OCI-LY7 (cell line): ENCODE measurements around the gene SYNGR4. TPM values are rescaled to one million over a fixed set of nuclear protein-coding genes. Genes with fewer than 3 reads are reported as not detected.

ENCODE experiments used
- BruUV-seq: library from RNA; stranded (reverse); fragments of 400-500 nt; replicated peaks from 2 replicates; lab custom pipeline; 2021; lab: Mats Ljungman, UMichigan
- CTCF ChIA-PET: fragments of 300-600 bp; sonication (Branson Sonifier 250); formaldehyde crosslinking; loops from one replicate; lab custom pipeline; 2022; ENCODE audit warnings: antibody characterized with exemption; ENCODE audit not compliant: unreplicated experiment; lab: Charles Lee
- POLR2A ChIA-PET: fragments of 300-600 bp; sonication (Branson Sonifier 250); formaldehyde crosslinking; loops from one replicate; lab custom pipeline; 2022; ENCODE audit warnings: antibody characterized with exemption; lab: Charles Lee
- DNase-seq: peaks from one replicate; pipeline ENCODE4 v3.0.0-alpha.2; 2015; ENCODE audit warnings: low spot score
- H2AFZ ChIP-seq: fragments of 200-600 bp; sonication (generic), shearing (Covaris generic); 2 replicates; pipeline ENCODE4 v1.6.1; 2014; ENCODE audit warnings: mild to moderate bottlenecking, antibody characterized with exemption, low read length, moderate library complexity
- H3K27ac ChIP-seq: fragments of 200-600 bp; sonication (generic); 2 replicates; pipeline ENCODE4 v1.5.1; 2014; ENCODE audit warnings: mixed run types, low read depth, mild to moderate bottlenecking, moderate library complexity, low read length, inconsistent platforms; ENCODE audit not compliant: poor library complexity, severe bottlenecking
- H3K36me3 ChIP-seq: fragments of 200-600 bp; sonication (generic); 2 replicates; pipeline ENCODE4 v1.6.1; 2014; ENCODE audit warnings: mild to moderate bottlenecking, antibody characterized with exemption, low read length, moderate library complexity, mixed read lengths; ENCODE audit not compliant: insufficient read depth
- H3K4me1 ChIP-seq: fragments of 200-600 bp; sonication (generic); 2 replicates; pipeline ENCODE4 v1.5.1; 2014; ENCODE audit warnings: mild to moderate bottlenecking, low read length; ENCODE audit not compliant: insufficient read depth, poor library complexity, severe bottlenecking
- H3K4me2 ChIP-seq: fragments of 200-600 bp; sonication (generic); 2 replicates; pipeline ENCODE4 v1.6.1; 2014; ENCODE audit warnings: mild to moderate bottlenecking, low read length
- H3K4me3 ChIP-seq: fragments of 200-600 bp; sonication (generic); 2 replicates; pipeline ENCODE4 v1.5.1; 2014; ENCODE audit warnings: mild to moderate bottlenecking, low read depth, low read length; ENCODE audit not compliant: poor library complexity, severe bottlenecking
- H3K79me2 ChIP-seq: fragments of 200-600 bp; sonication (generic); 2 replicates; pipeline ENCODE4 v1.6.1; 2016; ENCODE audit warnings: low read depth, mild to moderate bottlenecking, low read length, moderate library complexity, mixed read lengths; ENCODE audit not compliant: insufficient read depth
- H3K9me2 ChIP-seq: fragments of 200-600 bp; sonication (generic); 2 replicates; pipeline ENCODE4 v1.6.1; 2016; ENCODE audit warnings: mild to moderate bottlenecking, low read length, mixed read lengths; ENCODE audit not compliant: insufficient read depth
- H3K9me3 ChIP-seq: fragments of 200-600 bp; sonication (generic); 2 replicates; pipeline ENCODE4 v1.6.1; 2014; ENCODE audit warnings: mild to moderate bottlenecking, mixed run types, low read length, mixed read lengths
- H4K20me1 ChIP-seq: fragments of 200-600 bp; sonication (generic); 2 replicates; pipeline ENCODE4 v1.6.1; 2014; ENCODE audit warnings: mild to moderate bottlenecking, antibody characterized with exemption, low read length, moderate library complexity, mixed read lengths; ENCODE audit not compliant: insufficient read depth
- EZH2phosphoT487 ChIP-seq: fragments of 200-600 bp; sonication (generic); IDR thresholded peaks from 2 replicates; pipeline ENCODE4 v1.6.1; 2018; ENCODE audit warnings: low read depth, borderline replicate concordance, mild to moderate bottlenecking, mixed run types, antibody characterized with exemption, low read length, moderate library complexity, mixed read lengths
- intact Hi-C: fragments of 100-400 bp; cut with micrococcal nuclease; formaldehyde crosslinking; loops from one replicate; pipeline ENCODE4 v1.10.0; 2022; ENCODE audit not compliant: unreplicated experiment
- total RNA-seq, 2 experiments: library from RNA; depleted of rRNA in 1 of 2; stranded (reverse); fragments of >200 nt in 1 of 2; shearing (Covaris generic) in 1 of 2; gene quantifications; 2 replicates each; pipeline ENCODE4 v1.2.3, GENCODE V29; 2014 to 2022
- TF ChIP-seq, protein P1 (sequence below): fragments of 200-600 bp; sonication (generic); conservative IDR thresholded peaks from 2 replicates; pipeline ENCODE4 v1.5.1; 2014; ENCODE audit warnings: mild to moderate bottlenecking, antibody characterized with exemption, low read length, moderate library complexity, mixed read lengths

SYNGR4 gene
- total RNA-seq, 2 experiments from 2014 or later: 0.38 to 1.2 TPM

DNA sequence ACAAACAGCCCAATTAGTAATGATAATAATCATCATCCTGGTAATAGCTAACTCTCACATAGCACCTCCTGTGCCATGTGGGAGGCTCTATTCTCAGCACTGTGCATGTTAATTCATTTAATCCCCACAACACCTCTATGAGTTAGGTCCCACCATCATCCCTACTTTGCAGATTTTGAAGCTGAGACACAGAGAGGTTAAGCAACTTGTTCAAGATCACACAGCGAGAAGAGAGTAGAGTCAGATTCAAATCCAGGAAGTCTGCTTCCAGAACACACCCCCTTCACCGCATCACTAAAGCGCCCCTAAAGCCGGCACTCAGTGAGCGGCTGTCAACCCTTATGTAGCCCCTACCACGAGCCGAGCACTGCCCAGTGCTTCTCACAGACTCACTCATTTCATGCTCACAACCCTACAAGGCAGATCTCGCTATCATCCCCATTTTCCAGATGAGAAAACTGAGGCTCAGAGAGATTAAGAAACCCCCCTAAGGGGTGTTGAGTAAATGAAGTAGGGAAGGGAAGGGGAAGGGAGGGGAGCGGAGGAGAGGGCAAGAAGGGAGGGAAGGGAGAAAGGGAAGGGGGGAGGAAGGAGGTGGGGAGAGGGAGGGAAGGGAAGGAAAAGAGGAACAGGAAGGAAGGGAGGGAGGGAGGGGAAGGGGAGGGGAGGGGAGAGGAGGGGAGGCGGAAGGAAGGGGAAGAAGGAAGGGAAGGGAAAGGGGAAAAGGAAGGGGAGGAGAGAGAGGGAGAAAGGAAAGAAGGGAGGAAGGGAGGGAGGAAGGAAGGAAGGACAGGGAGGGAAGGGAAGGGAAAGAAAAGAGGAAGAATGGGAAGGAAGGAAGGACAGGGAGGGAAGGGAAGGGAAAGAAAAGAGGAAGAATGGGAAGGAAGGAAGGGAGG lies 22.4 kb upstream of the SYNGR4 start:
- TF ChIP-seq EZH2phosphoT487: no peak
- TF ChIP-seq, protein P1, sequence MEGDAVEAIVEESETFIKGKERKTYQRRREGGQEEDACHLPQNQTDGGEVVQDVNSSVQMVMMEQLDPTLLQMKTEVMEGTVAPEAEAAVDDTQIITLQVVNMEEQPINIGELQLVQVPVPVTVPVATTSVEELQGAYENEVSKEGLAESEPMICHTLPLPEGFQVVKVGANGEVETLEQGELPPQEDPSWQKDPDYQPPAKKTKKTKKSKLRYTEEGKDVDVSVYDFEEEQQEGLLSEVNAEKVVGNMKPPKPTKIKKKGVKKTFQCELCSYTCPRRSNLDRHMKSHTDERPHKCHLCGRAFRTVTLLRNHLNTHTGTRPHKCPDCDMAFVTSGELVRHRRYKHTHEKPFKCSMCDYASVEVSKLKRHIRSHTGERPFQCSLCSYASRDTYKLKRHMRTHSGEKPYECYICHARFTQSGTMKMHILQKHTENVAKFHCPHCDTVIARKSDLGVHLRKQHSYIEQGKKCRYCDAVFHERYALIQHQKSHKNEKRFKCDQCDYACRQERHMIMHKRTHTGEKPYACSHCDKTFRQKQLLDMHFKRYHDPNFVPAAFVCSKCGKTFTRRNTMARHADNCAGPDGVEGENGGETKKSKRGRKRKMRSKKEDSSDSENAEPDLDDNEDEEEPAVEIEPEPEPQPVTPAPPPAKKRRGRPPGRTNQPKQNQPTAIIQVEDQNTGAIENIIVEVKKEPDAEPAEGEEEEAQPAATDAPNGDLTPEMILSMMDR: no peak
- Histone ChIP-seq H3K4me3 (no peak overlapping the region), H3K4me1 (no peaks in the 10 kb centered on the region), H3K4me2 (no peak overlapping the region), H3K79me2 (no peaks in the 10 kb centered on the region), H4K20me1 (no peaks in the 10 kb centered on the region), H3K36me3 (no peaks in the 10 kb centered on the region; the same call in 1 of the 2 replicates), H3K9me2 (no peaks in the 10 kb centered on the region), H3K9me3 (no peaks in the 10 kb centered on the region), H2AFZ (no peak overlapping the region), H3K27ac (no peak overlapping the region)
- CTCF ChIA-PET: no interaction called here
- POLR2A ChIA-PET: no interaction called here
- intact Hi-C loops: no loop called here
- DNase-seq: no peak
- BruUV-seq: no TSS peak

DNA sequence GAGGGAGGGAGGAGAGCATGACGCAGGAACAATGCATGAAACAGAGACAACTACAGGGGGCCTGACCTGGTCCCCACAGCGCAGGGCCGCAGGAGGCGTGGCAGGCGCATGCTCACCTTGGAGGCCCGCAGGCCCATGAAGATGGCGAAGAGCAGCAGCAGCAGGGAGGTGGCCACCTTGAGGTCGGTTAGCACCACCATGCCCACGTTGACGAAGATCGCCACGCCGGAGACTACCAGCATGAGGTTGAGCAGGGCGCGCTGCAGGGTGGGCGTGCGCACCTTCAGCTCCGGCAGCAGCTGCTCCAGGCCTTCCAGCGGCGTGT lies 21.8 kb upstream of the SYNGR4 start:
- POLR2A ChIA-PET: no interaction called here
- intact Hi-C loops: no loop called here
- Histone ChIP-seq H4K20me1 (no peaks in the 10 kb centered on the region), H3K9me2 (no peaks in the 10 kb centered on the region), H3K27ac (no peak overlapping the region), H3K4me2 (no peak overlapping the region), H3K79me2 (no peaks in the 10 kb centered on the region), H3K36me3 (no peaks in the 10 kb centered on the region; the same call in 1 of the 2 replicates), H3K9me3 (no peaks in the 10 kb centered on the region), H2AFZ (no peak overlapping the region), H3K4me3 (no peak overlapping the region), H3K4me1 (no peaks in the 10 kb centered on the region)
- CTCF ChIA-PET: no interaction called here
- no peak for DNase-seq
- TF ChIP-seq EZH2phosphoT487: no peak
- TF ChIP-seq, protein P1: no peak
- BruUV-seq: no TSS peak

DNA sequence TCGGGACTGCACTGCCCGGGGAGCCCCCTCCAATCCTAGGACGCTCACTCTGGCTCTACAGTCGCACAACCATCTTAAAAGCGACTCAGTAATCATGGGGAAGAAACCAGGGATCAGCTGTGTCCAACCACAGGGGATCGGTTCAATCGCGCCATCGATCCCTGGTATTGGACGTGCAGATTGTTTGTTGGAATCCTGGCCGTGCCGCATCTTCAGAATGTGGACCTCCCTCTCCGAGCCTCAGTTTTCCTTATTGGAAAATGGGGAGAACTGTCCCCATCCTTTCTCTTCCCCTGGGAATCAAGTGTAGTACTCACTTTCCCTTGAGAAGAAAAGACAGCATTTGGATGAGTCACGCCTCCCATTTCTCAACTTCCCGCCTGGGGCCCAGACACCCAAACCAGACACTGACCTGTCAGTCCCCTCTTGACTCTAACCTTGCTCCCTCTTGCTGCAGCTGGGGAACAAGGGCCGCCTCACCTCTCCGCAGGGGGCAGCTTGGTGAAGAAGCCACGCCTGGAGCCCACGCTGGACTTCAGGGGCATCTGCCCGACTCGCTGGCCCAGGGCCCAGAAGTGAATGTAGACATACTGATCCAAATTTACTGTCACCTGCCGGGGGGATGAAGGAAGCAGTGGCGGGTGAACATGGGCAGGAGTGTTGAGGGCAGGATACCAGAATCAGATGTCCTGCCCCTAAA lies 21.2 kb upstream of the SYNGR4 start:
- no peaks in the 10 kb centered on the region for H3K9me2 ChIP-seq
- DNase-seq: no peak
- intact Hi-C loops: no loop called here
- no peaks in the 10 kb centered on the region for H3K4me1 ChIP-seq
- no peaks in the 10 kb centered on the region for H3K79me2 ChIP-seq
- H3K27ac ChIP-seq: no peak overlapping the region
- no peaks in the 10 kb centered on the region for H4K20me1 ChIP-seq
- no peak overlapping the region for H2AFZ ChIP-seq
- H3K9me3 ChIP-seq: no peaks in the 10 kb centered on the region
- CTCF ChIA-PET: no interaction called here
- H3K4me2 ChIP-seq: no peak overlapping the region
- no peaks in the 10 kb centered on the region; the same call in 1 of the 2 replicates for H3K36me3 ChIP-seq
- POLR2A ChIA-PET: no interaction called here
- BruUV-seq: no TSS peak
- no peak overlapping the region for H3K4me3 ChIP-seq
- TF ChIP-seq, protein P1: no peak
- TF ChIP-seq EZH2phosphoT487: no peak
